ENCODE data around the gene MIA3. TPM values are rescaled to one million over a fixed set of nuclear protein-coding genes. Genes with fewer than 3 reads are reported as not detected.
A peak's percentile ranks its signal among the peaks of the same experiment; 100 is the strongest.

MIA3 gene
- total and polyA plus RNA-seq, 2 donors (not counting 1 experiment from before 2014, with no cell fraction given), result 34.3 to 68.0 TPM

- Histone ChIP-seq H3K9me3 (ENCODE audit: control insufficient read depth, insufficient read depth, low read depth, low read length) (no peaks in the 10 kb centered on the region), H3K4me1 (ENCODE audit: control insufficient read depth, extremely low read depth, insufficient read depth, low read length) (no peaks in the 10 kb centered on the region), H3K27ac (ENCODE audit: insufficient read depth, low read length) (no peak overlapping the region), H2AFZ (ENCODE audit: low read length) (no peak overlapping the region), H4K20me1 (ENCODE audit: control insufficient read depth, extremely low read depth, insufficient read depth, low read length) (no peaks in the 10 kb centered on the region), H3K4me2 (ENCODE audit: extremely low read depth, insufficient read depth, low read length) (no peak overlapping the region), H3K36me3 (ENCODE audit: control insufficient read depth, insufficient read depth, low read length) (no peaks in the 10 kb centered on the region), H3K4me3 (replicated peaks in 1 of 4; ENCODE audit: control extremely low read depth in 1 of 4, insufficient read depth in 1 of 4, low read depth in 3 of 4, low read length in 4 of 4) (no peak overlapping the region), H3K79me2 (ENCODE audit: control insufficient read depth, insufficient read depth, low read length) (no peaks in the 10 kb centered on the region), H3K27me3 (ENCODE audit: control insufficient read depth, insufficient read depth, low read length) (no peaks in the 10 kb centered on the region), H3K9ac (ENCODE audit: insufficient read depth, low read length) (no peak overlapping the region)
- DNase-seq (ENCODE audit: low read depth in 2 of 2), result no peak
- no peak for TF ChIP-seq EZH2 (IDR thresholded peaks at IDR 0.05; ENCODE audit: low read length, missing control alignments)
- TF ChIP-seq CTCF (conservative IDR thresholded peaks at IDR 0.05 in 1 of 2, IDR thresholded peaks at IDR 0.05 in 1 of 2; ENCODE audit: low read depth in 1 of 2, low read length in 2 of 2), result no peak
Measured at GRCh38 chr1:222610728-222611127, 7.2 kb upstream of the MIA3 start.

DNA sequence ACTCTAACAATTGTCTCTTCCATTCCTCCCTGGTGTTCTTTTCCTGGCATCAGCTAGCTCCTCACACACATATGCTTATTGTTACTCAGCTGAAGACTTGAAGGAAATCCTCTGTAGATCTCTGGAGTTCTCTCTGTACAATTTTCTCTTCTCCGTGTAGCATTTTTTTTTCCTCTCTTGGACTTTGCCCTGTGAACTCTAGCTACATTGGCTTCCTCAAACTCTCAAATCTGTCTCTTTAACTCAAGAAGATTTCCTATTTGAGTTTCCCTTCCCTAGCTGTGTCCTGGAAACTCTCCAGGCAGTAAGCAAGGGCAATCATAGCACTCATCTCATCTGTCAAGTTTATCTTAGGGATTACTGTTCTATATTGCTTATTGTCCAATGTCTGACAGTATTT, 4.3 kb upstream of the MIA3 start:
- no peaks in the 10 kb centered on the region for H4K20me1 ChIP-seq (ENCODE audit: control insufficient read depth, extremely low read depth, insufficient read depth, low read length)
- no peak overlapping the region for H3K27ac ChIP-seq (ENCODE audit: insufficient read depth, low read length)
- H2AFZ ChIP-seq (ENCODE audit: low read length), result no peak overlapping the region
- peaks cover 4% of the 10 kb centered on the region for H3K4me1 ChIP-seq (ENCODE audit: control insufficient read depth, extremely low read depth, insufficient read depth, low read length)
- peaks cover 4% of the 10 kb centered on the region for H3K79me2 ChIP-seq (ENCODE audit: control insufficient read depth, insufficient read depth, low read length)
- H3K4me2 ChIP-seq (ENCODE audit: extremely low read depth, insufficient read depth, low read length), result no peak overlapping the region
- no peak for TF ChIP-seq EZH2 (IDR thresholded peaks at IDR 0.05; ENCODE audit: low read length, missing control alignments)
- no peak for TF ChIP-seq CTCF (conservative IDR thresholded peaks at IDR 0.05 in 1 of 2, IDR thresholded peaks at IDR 0.05 in 1 of 2; ENCODE audit: low read depth in 1 of 2, low read length in 2 of 2)
- H3K9me3 ChIP-seq (ENCODE audit: control insufficient read depth, insufficient read depth, low read depth, low read length), result no peaks in the 10 kb centered on the region
- H3K9ac ChIP-seq (ENCODE audit: insufficient read depth, low read length), result no peak overlapping the region
- H3K4me3 ChIP-seq (replicated peaks in 1 of 4; ENCODE audit: control extremely low read depth in 1 of 4, insufficient read depth in 1 of 4, low read depth in 3 of 4, low read length in 4 of 4), result no peak overlapping the region
- no peak for DNase-seq (ENCODE audit: low read depth in 2 of 2)
- no peaks in the 10 kb centered on the region for H3K36me3 ChIP-seq (ENCODE audit: control insufficient read depth, insufficient read depth, low read length)
- no peaks in the 10 kb centered on the region for H3K27me3 ChIP-seq (ENCODE audit: control insufficient read depth, insufficient read depth, low read length)

GRCh38 chr1:222616525-222616924, 1.4 kb upstream of the MIA3 start:
- Histone ChIP-seq H3K79me2 (ENCODE audit: control insufficient read depth, insufficient read depth, low read length) (peaks cover 15% of the 10 kb centered on the region), H3K4me2 (ENCODE audit: extremely low read depth, insufficient read depth, low read length) (no peak overlapping the region), H3K27ac (ENCODE audit: insufficient read depth, low read length) (no peak overlapping the region), H2AFZ (ENCODE audit: low read length) (no peak overlapping the region), H3K9me3 (ENCODE audit: control insufficient read depth, insufficient read depth, low read depth, low read length) (no peaks in the 10 kb centered on the region), H3K4me1 (ENCODE audit: control insufficient read depth, extremely low read depth, insufficient read depth, low read length) (peaks cover 7% of the 10 kb centered on the region), H3K9ac (ENCODE audit: insufficient read depth, low read length) (no peak overlapping the region), H3K36me3 (ENCODE audit: control insufficient read depth, insufficient read depth, low read length) (no peaks in the 10 kb centered on the region), H4K20me1 (ENCODE audit: control insufficient read depth, extremely low read depth, insufficient read depth, low read length) (no peaks in the 10 kb centered on the region), H3K4me3 (replicated peaks in 1 of 4; ENCODE audit: control extremely low read depth in 1 of 4, insufficient read depth in 1 of 4, low read depth in 3 of 4, low read length in 4 of 4) (no peak overlapping the region), H3K27me3 (ENCODE audit: control insufficient read depth, insufficient read depth, low read length) (no peaks in the 10 kb centered on the region)
- peak; percentile 70 for DNase-seq (ENCODE audit: low read depth in 2 of 2)
- TF ChIP-seq CTCF (conservative IDR thresholded peaks at IDR 0.05 in 1 of 2, IDR thresholded peaks at IDR 0.05 in 1 of 2; ENCODE audit: low read depth in 1 of 2, low read length in 2 of 2), result no peak
- TF ChIP-seq EZH2 (IDR thresholded peaks at IDR 0.05; ENCODE audit: low read length, missing control alignments), result no peak

Data from fibroblast of lung (primary cell).